ENCODE results near the gene PI4KB. TPM values are rescaled to one million over a fixed set of nuclear protein-coding genes. Genes with fewer than 3 reads are reported as not detected.

Gene PI4KB
- total RNA-seq, 1 experiment from 2014 or later, result 21.2 TPM

DNA sequence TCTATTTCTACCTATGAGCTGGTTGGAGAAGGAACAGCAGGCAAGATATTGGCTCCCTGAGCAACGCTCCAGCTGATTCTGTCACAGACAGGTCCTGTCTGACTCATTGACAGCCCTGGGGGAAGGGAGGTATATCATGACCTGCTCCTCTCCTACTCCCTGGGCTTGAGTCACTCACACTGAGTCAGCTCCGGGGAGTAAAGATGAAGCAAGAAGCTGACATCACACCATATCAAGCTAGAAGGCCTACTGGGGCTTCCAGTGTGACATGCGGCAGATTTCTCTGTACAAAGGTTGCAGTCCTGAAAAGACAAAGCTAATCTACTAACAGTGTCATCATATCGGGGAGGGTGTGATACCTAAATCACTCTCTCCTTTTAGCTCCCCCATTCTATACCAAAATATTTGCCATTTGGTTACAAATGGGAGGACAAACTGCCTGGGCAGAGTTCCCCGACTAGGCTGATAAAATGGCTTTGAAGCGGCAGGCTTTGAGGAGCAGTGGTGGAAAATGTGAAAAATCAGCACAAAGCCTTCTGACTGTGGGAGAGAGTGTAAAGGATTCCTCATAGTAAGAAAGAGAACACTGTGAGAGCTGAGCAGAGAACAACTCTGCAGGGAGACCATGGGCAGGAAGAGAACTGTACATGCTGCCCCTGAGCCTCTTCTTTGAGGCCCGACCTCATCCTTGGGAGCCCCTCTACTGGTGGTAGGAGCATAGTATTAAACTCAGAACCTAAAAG is 15.5 kb downstream of the PI4KB start:
- peak; percentile 97 for DNase-seq (ENCODE audit: low spot score)

DNA sequence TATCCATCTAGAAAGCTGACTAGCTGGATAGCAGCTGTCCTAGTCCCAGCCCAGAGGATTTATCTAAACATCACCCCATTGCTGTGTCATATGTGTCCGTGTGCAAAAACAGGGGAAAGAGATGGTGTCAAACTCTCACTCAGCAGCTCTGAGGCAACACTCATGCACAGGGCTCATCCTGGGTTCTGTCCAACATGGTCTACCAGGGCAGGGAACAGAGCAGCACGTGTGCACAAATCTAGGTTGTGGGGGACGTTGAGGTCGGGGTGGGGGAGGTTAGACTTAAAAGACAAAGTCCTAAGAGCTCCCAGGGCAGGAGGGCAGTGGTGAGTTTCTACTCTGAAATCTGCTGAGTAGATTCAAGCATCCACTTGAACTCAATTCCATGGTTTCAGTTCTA is 16.2 kb downstream of the PI4KB start:
- no peak for DNase-seq (ENCODE audit: low spot score)

DNA sequence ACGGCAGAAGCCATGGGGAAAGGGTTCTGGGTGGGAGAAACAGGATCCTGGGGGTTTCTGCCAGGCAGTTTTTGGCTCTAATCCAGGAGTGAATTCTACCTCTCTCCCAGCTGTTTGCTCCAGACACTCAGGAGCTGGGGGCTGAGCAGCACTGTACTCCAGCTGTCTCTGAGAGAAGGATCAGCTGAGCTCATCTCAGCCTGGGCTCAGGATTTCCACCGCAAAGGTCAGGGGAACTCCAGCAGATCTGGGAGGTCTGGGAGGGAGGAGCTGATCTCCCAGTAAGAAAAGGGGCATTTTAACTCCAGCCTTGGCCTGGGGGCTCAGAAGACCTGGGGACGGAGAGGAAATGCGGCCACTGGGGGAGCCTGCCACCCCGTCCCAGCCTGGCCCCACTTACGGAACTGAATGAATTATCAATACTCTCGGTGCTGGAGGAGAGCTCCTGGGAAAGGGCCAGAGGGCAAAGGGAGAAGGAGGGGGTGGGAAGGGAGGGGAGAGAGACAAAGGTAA is 17.3 kb downstream of the PI4KB start:
- DNase-seq (ENCODE audit: low spot score), result no peak

DNA sequence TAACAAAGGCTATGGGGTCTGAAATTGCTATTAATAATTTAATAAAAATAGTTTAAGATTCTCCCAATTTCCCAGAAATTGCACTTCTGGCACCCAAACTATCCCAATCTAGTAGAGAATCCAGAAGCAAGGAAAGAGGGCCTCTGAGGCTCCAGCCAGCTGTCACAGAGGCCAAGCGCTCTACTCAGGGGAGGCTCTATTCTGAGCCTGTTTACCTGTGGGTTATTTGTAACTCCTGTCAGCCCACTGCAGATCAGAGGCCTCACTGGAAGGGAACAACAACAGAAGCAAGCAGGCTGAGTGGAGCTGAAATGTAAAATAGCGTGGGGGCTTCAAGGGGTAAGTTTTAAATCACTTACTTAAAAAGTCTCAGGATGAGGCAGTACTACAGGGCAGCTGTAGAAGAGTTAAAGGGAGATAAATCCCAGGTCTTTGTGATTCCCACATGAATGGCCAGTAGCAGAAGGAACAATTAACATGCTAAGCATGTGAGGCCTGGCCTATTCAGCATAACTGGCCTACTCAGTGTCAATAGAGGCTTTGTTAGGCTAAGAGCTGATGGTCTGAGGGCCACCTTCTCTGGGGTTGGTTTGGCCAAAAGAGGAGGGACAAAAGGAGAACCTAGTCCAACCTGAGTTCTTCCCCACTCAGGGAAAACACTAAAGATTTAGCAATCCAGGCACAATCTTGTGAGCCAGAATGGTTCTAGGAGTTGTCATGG is 32.3 kb downstream of the PI4KB start:
- DNase-seq (ENCODE audit: low spot score), result no peak

DNA sequence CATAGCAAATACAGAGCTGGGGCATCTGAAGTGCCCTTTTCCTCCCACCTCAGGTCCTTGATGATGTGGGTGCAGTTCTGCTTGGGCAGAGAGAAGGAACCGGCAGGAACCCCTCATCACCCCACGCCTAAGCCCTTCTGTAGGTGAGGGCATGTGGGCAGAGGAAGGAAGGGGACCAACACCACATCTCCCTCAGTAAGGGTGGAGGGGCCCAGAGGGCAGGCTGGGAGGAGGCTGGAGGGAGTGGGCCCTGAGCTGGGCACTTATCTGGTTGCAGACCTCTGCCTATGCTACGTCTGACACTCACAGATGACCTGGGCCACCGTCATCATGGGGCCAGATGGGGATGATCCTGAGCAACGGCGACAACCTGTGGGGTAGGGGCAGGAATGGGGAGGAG is 34.1 kb downstream of the PI4KB start:
- DNase-seq (ENCODE audit: low spot score), result no peak

DNA sequence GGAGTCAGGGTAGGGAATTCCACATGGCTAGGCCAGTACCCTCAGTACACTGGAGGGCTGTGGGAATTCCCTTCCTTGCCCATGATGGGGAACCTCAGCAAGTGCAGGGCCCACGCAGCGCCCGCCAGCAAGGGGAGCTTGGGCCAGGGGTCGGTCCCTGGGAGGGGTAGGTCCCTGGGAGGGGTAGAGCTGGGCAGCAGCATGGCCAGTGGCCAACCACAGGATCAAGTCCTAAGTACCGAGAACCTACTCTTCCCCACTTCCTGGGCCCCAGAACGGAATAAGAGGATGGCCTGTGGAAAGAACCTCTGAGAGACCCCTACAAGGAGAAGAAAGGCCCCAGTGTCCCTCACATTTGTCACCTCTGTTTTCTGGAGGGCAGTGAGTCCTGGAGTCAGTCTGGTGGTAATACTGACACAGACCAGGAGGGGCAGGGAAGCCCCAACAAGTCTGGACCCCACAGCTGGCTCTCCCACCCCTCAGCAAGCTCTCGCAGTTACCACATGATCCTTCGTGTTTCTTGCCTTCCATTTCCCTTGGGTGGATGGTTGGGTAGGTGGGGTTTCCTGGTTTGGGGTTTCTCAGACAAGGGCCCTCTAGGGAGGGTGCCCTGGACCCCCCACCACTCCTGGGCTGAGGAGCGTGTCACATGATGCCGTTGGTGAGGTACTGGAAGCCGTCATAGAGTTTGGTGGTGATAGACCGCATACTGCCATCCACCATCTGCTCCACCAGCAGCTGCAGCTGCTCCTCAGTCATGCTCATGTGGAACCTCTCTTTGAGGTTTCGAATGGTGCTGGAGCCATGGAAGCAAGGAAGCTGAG is 34.8 kb downstream of the PI4KB start:
- no peak for DNase-seq (ENCODE audit: low spot score)

DNA sequence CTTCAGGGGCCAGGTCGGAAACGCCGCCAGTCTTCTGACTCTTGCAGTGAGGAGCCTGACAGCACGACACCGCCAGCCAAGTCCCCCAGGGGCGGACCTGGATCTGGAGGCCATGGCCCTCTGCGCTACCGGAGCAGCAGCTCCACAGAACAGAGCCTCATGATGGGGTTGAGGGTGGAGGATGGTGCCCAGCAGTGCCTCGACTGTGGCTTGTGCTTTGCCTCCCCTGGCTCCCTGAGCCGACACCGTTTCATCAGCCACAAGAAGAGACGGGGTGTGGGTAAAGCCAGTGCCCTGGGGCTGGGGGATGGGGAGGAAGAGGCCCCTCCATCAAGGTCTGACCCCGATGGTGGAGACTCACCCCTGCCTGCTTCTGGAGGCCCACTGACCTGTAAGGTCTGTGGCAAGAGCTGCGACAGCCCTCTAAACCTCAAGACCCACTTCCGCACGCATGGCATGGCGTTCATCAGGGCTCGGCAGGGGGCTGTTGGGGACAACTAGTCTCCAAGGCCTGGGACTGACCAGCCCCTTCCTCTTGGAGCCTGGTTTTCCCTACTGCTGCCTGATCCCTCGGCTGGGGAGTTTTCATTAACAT is 36.4 kb downstream of the PI4KB start:
- DNase-seq (ENCODE audit: low spot score), result no peak

DNA sequence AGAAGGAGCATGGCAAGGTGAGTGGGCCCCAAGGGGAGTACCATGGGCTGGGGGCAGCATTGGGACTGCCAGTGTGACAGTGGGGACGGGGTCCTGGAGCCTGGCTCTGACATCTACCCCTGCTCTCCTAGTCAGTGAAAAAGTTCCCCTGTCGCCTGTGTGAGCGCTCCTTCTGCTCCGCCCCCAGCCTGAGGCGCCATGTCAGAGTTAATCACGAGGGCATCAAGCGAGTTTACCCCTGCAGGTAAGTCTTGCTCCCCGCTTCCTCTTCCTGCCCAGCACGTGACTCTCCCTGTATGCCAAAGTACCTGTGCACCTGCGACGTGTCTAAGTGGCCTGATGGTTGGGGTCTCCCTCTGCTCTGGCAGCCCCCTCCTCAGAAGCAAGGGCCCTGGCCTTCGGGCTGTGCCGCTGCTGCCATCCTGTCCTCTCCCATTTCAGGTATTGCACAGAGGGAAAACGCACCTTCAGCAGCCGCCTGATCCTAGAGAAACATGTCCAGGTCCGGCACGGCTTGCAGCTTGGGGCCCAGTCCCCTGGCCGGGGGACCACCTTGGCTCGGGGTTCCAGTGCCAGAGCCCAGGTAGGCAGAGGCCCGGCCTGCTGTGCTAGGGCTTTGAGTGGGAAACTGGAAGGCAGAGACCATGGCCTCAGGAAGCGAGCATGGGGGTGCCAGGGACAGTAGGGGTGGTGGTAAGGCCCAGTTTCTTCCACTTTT is 37.1 kb downstream of the PI4KB start:
- no peak for DNase-seq (ENCODE audit: low spot score)

DNA sequence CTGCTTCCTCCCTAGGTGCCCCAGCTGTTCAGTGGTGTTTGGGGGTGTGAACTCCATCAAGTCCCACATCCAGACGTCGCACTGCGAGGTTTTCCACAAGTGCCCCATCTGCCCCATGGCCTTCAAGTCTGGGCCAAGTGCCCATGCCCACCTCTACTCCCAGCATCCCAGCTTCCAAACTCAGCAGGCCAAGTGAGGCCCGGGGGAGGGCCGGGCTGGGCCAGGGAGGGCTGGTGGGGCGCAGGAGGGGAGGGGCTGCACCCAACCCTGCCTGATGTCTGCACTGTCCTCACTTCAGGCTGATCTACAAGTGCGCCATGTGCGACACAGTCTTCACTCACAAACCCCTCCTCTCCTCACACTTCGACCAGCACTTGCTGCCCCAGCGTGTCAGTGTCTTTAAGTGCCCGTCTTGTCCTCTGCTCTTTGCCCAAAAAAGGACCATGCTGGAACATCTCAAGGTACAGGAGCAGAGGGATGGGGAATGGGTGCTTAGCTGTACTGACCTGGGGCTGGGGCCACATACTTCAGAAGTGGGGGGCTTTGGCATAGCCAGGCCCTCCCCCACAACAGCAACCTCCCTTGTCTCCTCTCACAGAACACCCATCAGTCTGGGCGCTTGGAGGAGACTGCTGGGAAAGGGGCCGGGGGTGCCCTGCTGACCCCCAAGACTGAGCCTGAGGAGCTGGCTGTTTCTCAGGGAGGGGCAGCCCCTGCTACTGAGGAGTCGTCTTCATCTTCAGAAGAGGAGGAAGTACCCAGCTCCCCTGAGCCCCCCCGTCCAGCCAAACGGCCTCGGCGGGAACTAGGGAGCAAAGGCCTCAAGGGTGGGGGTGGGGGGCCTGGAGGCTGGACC is 37.9 kb downstream of the PI4KB start:
- no peak for DNase-seq (ENCODE audit: low spot score)

DNA sequence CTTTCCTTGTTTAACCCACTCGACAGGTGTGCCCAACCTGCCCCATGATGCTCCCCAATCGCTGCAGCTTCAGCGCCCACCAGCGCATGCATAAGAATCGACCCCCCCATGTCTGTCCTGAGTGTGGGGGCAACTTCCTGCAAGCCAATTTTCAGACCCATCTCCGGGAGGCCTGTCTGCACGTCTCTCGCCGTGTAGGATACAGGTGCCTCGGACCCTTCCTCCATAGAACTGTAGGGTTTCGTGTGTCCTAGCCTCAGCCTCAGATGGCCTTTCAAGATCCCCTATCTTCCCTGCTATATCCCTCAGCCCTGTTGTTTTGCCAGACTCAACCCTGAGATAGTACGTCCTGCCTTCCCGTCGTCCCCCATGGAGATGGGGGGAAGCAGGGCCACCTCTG is 38.7 kb downstream of the PI4KB start:
- no peak for DNase-seq (ENCODE audit: low spot score)

DNA sequence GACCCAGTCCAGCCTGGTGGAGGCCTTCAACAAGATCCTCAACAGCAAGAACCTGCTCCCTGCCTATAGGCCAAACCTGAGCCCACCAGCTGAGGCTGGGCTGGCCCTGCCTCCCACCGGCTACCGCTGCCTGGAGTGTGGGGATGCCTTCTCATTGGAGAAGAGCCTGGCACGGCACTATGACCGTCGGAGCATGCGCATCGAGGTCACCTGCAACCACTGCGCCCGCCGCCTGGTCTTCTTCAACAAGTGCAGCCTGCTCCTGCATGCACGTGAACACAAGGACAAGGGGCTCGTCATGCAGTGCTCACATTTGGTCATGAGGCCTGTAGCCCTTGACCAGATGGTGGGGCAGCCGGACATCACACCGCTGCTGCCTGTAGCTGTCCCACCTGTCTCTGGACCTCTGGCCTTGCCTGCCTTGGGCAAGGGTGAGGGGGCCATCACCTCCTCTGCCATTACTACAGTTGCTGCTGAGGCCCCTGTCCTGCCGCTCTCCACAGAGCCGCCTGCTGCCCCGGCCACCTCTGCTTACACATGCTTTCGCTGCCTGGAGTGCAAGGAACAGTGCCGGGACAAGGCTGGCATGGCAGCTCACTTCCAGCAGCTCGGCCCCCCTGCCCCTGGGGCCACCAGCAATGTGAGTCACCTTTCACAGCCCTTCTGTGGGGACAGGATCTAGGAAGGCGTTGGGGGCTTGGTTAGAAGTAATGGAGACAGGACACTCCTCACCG is 39.3 kb downstream of the PI4KB start:
- no peak for DNase-seq (ENCODE audit: low spot score)

DNA sequence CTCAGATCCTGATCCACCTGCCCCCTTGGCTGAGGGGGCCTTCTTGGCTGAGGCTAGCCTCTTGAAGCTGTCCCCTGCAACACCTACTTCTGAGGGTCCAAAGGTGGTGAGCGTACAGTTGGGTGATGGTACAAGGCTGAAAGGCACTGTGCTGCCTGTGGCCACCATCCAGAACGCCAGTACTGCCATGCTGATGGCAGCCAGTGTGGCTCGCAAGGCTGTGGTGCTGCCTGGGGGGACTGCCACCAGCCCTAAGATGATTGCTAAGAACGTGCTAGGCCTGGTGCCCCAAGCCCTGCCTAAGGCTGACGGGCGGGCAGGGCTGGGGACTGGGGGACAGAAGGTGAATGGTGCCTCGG is 39.9 kb downstream of the PI4KB start:
- no peak for DNase-seq (ENCODE audit: low spot score)

DNA sequence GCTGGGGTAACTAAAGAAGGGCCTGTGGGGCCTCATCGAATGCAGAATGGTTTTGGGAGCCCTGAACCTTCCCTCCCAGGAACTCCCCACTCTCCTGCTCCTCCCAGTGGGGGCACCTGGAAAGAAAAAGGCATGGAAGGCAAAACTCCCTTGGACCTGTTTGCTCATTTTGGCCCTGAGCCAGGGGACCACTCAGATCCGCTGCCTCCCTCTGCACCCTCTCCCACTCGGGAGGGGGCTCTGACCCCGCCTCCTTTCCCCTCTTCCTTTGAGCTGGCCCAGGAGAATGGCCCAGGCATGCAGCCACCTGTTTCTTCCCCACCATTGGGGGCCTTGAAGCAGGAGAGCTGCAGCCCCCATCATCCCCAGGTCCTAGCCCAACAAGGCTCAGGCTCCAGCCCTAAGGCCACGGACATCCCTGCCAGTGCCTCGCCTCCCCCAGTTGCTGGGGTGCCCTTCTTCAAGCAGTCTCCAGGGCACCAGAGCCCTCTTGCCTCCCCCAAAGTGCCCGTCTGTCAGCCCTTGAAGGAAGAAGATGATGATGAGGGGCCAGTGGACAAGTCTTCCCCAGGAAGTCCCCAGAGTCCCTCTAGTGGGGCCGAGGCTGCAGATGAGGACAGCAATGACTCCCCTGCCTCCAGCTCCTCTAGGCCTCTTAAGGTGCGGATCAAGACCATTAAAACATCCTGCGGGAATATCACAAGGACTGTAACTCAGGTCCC is 40.4 kb downstream of the PI4KB start:
- no peak for DNase-seq (ENCODE audit: low spot score)

DNA sequence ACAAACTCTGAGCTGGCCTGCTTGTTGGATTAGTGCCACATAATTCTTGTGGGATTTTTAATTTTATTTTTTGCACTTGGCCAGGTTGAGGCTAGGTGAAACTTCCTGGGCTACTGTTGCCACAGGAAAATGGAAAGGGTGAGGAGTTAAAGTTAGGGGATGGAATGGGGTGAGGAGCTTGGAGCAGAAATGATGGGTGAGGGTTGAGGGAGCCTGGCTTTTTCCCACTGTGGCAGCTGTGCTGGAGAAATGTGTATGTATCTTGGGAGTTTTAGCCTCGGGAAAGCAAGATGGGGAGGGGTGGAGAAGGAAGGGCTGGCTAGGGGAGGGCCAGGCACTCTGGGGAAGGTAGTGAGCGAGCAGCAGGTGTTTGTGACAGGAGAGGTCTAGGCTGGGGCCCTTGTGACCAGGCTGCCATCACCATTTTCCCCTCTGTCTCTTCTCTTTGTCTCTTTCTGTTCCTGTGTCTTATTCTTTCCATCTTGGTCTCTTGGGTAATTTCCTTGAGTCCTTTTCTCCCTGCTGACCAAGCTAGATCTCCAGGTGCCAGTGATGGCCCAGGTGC is 43.1 kb downstream of the PI4KB start:
- DNase-seq (ENCODE audit: low spot score), result no peak

DNA sequence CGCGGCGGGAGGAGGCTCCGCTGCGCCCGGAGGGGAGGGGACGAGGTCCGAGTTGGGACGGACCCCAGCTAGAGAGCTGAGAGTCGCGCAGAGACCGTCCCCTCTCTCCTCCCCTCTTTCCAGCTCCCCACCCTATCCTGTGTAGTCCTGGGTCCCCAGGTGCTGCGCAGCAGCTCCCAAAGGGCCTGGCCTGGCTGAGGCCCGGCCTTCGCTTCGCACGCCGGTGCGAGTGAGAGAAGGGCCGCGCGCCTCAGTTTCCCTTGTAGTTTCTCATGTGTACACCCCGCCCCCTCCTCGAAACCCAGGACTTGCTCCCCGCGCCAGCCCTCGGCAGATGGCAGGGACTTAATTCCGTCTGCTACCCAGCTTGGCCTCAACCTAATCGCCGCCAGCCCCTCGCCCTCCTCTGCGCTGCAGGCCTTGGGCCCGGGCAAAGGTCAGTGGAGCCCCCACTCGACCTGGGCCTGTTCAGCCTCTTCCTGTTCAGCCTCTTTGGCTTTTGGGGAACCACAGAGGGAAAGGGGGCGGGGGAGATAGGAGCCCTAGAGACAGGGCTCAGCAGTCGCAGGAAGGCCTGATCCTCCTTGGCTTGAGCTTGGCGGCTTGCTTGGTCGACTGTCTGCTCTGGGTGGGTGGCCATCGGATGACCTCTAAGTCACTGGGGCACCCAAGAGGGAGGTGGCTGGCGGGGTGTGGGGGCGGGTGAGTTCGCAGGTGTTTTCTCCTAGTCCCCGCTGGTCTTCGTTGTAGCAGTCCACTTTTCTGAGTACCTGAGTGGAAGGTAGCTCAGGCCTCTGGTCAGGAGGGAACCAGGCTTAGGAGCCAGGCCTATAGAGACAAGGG is 44.1 kb downstream of the PI4KB start:
- DNase-seq (ENCODE audit: low spot score), result no peak

DNA sequence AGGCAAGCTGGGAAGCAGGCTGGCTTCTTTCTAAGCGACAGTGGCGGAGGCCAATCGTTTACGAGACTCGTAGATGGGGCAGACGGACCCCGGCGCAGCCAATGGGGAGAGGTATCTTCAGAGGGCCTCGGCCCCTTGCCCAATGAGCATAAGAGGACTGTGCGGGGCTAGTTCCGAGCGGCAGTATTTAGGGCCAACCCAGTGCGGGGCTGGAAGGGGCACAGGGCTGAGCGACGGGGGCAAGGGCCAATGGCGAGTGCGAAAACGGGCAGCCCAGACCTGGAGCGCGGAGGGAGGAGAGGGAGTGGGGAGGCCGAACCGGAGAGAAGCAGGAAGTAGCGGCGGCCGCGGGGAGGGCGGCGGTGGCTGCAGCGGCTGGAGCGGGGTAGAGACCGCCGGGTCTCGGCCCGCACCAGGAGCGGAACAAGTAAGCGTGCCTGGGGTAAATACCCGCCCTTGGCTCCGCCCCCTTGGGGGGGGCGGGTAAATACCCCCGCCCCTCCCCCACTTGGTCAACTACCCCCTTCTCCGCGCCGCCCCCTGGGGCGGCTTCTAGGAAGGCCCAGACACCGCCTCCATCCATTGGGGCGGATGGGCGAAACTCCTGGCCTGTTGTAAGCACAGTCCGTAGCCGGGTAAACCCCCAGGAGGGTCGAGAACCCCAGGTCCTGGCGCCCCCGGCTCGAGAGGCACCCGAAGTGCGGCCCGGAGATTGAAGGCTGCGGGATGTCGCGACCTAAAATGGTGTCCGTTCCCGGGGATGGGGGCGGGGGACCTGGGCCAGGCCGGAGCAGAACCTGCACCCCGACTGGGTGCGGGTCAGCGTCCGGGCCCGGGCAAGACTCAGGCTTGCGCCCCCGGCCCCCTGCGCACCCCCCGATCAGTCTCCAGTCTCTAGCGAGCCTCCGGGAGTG is 45.0 kb downstream of the PI4KB start, which contains the start of gene ZNF687:
Gene ZNF687 (plus strand): TSS at position 331 of the 914 bp plus-strand sequence. CDS start 3,993 bp downstream, outside the sequence.
- DNase-seq (ENCODE audit: low spot score), result peak; percentile 100
